Lower leg skin (tissue), 4 donors: ENCODE measurements around the gene TRIM42. TPM values are rescaled to one million over a fixed set of nuclear protein-coding genes. Genes with fewer than 3 reads are reported as not detected.

Source experiments
- DNase-seq, 2 donors: peaks; one replicate each; pipeline ENCODE4 v3.0.0-alpha.2; 2019; ENCODE audit warnings: low spot score in 2 of 2
- H3K4me3 ChIP-seq: fragments of 200-600 bp; sonication (generic); 2 replicates; pipeline ENCODE4 v1.5.1; 2017; ENCODE audit warnings: mild to moderate bottlenecking, low read depth; ENCODE audit not compliant: poor library complexity, severe bottlenecking
- CTCF ChIP-seq, 3 donors: fragments of 450-650 bp; IDR thresholded peaks; one replicate each; pipeline ENCODE4 v1.5.1; 2016; ENCODE audit warnings: antibody characterized with exemption in 3 of 3, mild to moderate bottlenecking in 3 of 3, moderate library complexity in 2 of 3
- POLR2A ChIP-seq, 2 donors: fragments of 450-650 bp; IDR thresholded peaks; one replicate each; pipeline ENCODE4 v1.6.1; 2016 to 2017; ENCODE audit warnings: antibody characterized with exemption in 2 of 2, mild to moderate bottlenecking in 1 of 2, moderate library complexity in 1 of 2
- WGBS, 2 donors: methylation state at CpG; one replicate each; pipeline ENCODE4 v1.1.5; 2018; 5-methylcytosine and 5-hydroxymethylcytosine counted together
- intact Hi-C: fragments of 100-400 bp; cut with DNase I; formaldehyde crosslinking; loops from one replicate; pipeline ENCODE4 v1.15.0; 2023; ENCODE audit warnings: low total_unique reads
- total RNA-seq, 4 donors: library from RNA; depleted of rRNA; stranded (reverse); fragments of >200 nt; gene quantifications; one replicate each; pipeline ENCODE4 v1.1.0, GENCODE V29; 2016

The TRIM42 gene
- not detected for total RNA-seq

DNA sequence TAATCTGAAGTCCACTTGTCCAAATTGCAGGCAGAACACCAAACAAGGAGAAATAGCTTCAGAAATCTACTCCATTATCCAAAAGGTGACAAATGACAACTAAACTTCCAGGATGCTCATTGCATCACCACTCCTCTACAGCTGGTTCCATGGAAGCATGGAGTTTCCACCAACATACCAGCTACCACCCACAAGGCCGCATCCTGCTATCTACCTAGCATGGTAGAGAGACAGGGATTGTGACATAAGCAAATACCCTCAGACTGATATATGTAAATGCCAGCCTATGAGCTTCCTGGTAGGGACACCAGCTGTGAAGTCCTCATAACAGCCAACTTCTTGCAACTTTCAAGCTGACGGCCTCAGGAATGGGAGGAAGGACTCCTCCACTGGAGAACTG, at the start of gene TRIM42:
Gene TRIM42, plus strand, starts transcription at position 301 of the 400 bp plus-strand sequence. CDS start 166 bp downstream, outside the sequence.
- TF ChIP-seq CTCF (IDR thresholded peaks at IDR 0.05) = no peak
- no peak for TF ChIP-seq POLR2A (IDR thresholded peaks at IDR 0.05)
- WGBS, 2 donors = 75 to 93% methylated on average over 2 of the region's 2 CpGs

DNA sequence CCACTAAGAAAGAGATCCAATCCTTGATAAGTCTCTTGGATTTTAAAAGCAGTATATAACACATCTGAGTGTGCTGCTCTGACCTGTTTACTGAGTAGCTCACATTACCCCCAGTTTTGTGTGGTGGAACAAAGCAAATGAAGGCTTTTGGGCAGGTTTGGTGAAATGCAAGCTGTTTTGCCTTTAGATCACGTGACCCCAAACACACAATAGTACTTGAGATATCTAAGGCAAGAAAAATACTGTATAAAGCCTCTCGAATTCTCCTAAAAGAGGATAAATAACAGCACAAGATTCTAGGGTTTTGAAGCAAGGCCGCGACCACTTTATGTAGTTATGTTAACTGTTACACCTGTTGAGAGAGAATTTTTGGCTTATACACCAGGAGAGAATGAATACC, 49.3 kb upstream of the TRIM42 start:
- no peak overlapping the region for H3K4me3 ChIP-seq
- no peak for DNase-seq
- 53 to 61% methylated on average over 4 of the region's 4 CpGs for WGBS, 2 donors
- intact Hi-C loops = no loop called here
- no peak for TF ChIP-seq CTCF (IDR thresholded peaks at IDR 0.05)
- no peak for TF ChIP-seq POLR2A (IDR thresholded peaks at IDR 0.05)

More for the DNA sequence above, at the start of gene TRIM42:
- DNase-seq = no peak
- no peak within 1 kb of the TSS for H3K4me3 ChIP-seq
- intact Hi-C loops = no loop called here

GRCh38 chr3:140629357-140630137, 48.3 kb upstream of the TRIM42 start:
- intact Hi-C loops = no loop called here
- TF ChIP-seq POLR2A (IDR thresholded peaks at IDR 0.05) = no peak
- no peak for TF ChIP-seq CTCF (IDR thresholded peaks at IDR 0.05)
- DNase-seq = no peak

GRCh38 chr3:140630366-140630765, 47.5 kb upstream of the TRIM42 start:
- no peak overlapping the region for H3K4me3 ChIP-seq
- TF ChIP-seq POLR2A (IDR thresholded peaks at IDR 0.05) (no peak), CTCF (IDR thresholded peaks at IDR 0.05) (no peak)
- intact Hi-C loops = no loop called here
- WGBS, 2 donors = 80 to 82% methylated on average over 5 of the region's 5 CpGs
- no peak for DNase-seq

More at GRCh38 chr3:140629357-140630137, 48.3 kb upstream of the TRIM42 start:
- no peak overlapping the region for H3K4me3 ChIP-seq
- WGBS, 2 donors = 60 to 61% methylated on average over 3 of the region's 3 CpGs

- intact Hi-C loops = no loop called here
- no peak for TF ChIP-seq CTCF (IDR thresholded peaks at IDR 0.05)
- TF ChIP-seq POLR2A (IDR thresholded peaks at IDR 0.05) = no peak
- no peak for DNase-seq
- no peak overlapping the region for H3K4me3 ChIP-seq
These were observed 47.0 kb upstream of the TRIM42 start for GRCh38 chr3:140630866-140631265.

DNA sequence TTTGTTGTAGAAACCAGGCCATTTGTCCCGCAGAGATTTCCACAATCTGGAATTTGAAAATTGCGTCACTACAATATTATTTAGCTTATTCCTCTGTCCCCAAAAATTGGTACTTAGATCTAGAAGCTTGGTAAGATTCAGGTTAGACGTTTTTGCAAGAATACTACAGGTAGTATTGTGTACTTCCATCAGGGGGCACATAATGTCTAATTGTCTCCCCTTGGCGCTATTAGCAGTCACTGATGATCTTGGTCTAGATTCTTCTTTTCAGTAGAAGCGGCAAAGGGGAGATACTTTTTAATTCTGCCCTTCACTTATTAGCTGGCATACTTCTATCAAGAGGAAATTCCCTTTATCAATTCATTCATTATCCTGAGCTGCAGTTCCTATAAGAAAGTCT, 42.6 kb upstream of the TRIM42 start:
- 81 to 84% methylated on average over 5 of the region's 5 CpGs for WGBS, 2 donors
- TF ChIP-seq POLR2A (IDR thresholded peaks at IDR 0.05) = no peak
- no peak for DNase-seq
- H3K4me3 ChIP-seq = no peak overlapping the region
- intact Hi-C loops = no loop called here
